GM18870 (cell line): ENCODE data around the gene CBLC.

Experiments
- ATAC-seq: cut with Tn5 transposase; IDR thresholded peaks from one replicate; pipeline ENCODE4 v1.9.1; 2021; ENCODE audit warnings: moderate library complexity; ENCODE audit not compliant: unreplicated experiment

The CBLC gene

DNA sequence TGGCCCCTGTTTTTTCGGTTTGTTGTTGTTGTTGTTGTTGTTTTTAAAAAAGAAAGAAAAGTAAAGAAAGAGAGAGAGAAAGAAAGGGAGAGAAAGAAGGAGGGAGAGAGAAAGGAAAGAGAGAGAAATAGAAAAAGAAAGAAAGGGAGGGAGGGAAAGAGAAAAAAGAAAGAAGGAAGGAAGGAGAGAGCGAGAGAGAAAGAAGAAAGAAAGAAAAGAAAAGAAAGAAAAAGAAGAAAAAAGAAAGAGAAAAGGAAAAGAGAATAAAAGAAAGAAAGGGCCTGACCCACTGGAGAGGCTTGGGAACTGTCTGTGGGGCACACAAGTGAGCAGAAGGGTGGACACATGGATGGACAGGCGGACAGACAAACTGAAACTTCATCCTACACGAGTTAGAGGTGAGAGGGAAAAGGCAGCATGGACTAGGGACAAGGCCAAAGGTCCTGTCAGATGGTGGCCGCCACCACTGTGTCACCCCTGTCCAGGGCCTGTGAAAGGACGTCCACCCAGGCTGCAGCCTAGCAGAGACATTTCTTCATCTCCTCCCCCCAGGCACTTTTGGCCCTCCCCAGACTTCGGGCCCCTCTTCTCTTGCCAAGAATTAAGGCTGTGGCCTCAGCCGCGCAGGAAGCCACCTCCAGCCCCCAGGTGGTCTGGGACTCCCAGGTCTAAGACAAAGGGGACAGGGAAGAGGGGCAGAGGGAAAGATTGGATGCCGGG is 22.1 kb downstream of the CBLC start:
- no peak for ATAC-seq

DNA sequence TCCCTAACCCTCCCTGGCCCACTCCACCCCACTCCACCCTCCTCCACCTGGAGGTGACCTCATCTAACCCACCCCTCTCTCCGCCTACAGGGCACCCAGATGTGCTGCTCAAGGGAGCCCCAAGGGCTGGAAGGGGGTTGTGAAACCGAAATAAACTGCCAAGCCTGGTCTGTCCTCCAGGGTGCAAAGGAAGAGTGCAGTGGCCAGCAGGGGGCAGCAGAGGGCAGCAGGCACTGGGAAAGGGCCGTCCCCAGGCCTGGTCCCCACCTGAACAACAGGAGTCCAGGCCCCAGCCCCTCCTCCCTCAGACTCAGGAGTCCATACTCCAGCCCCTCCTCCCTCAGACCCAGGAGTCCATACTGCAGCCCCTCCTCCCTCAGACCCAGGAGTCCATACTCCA is 22.8 kb downstream of the CBLC start:
- ATAC-seq = no peak

DNA sequence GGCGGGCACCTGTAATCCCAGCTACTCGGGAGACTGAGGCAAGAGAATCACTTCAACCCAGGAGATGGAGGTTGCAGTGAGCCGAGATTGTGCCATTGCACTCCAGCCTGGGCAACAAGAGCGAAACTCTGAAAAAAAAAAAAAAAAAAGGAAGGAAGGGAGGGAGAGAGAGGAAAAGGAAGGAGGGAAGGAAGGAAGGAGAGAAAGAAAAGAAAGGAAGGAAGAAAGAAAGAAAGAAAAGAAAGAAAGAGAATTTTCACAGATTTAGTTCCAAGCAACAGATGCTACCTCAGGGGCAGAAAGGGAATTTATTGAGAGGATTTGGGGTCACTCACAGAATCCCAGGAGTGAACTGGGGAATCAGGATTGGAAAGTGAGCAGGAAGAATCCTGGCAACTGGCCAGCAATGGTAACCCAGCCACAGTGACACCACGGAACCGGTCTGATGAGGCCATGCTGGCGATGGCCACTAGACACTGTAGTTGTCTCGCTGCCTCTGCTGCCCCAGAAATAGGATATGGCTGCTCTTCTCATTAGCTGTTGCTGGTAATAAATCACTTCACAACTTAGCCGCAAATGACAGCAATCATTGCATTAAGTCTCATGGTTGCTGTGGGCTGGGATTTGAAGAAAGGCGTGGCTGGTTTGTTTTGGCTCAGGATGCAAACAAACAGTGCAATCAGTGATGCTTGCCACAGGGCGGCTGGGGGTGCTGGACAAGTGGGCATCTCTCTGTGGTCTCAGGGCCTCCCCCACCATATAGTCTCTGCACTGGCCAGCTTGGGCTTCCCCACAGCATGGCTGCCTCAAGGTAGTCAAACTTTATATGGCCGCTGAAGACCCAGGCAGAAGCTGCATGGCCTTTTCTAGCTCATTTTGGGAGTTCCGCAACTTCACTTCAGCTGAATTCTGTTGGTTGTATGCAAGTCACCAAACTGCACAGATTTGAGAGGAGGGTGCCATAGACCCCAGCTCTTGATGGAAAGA is 26.0 kb downstream of the CBLC start:
- no peak for ATAC-seq

DNA sequence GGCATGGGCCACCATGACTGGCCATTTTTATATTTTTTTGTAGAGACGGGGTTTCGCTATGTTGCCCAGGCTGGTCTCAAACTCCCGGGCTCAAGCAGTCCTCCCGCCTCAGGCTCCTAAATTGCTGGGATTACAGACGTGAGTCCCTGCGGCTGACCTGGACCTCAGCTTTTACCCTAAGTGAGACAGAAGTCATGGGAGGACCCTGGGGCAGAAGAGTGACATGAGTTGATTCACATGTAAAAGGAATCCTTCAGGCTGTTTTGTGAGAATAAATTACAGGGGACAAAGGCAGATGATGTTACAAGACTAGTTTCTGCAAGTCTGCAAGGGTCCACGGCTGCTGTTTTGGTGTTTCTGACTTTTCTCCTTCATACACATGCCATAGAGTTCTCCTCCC is 28.6 kb downstream of the CBLC start:
- ATAC-seq = no peak

DNA sequence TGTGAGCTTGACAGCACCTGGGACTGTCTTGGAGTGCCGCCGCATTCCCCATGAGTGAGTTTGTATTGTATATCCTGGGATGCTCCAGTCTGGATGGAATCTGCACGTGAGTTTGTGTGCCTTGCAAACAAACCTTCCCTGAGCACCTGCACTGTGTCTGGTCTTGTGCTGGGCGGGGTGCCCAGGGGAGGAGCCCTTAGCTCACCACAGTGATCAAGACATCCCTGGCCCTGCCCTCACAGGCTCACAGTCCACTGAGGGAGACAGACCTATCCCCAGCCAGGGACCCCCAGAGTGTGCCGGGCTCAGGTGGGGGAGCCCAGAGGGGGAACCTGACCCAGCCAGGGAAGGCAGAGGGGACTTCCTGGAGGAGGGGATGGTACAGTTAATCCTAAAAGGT is 29.5 kb downstream of the CBLC start:
- ATAC-seq = no peak

DNA sequence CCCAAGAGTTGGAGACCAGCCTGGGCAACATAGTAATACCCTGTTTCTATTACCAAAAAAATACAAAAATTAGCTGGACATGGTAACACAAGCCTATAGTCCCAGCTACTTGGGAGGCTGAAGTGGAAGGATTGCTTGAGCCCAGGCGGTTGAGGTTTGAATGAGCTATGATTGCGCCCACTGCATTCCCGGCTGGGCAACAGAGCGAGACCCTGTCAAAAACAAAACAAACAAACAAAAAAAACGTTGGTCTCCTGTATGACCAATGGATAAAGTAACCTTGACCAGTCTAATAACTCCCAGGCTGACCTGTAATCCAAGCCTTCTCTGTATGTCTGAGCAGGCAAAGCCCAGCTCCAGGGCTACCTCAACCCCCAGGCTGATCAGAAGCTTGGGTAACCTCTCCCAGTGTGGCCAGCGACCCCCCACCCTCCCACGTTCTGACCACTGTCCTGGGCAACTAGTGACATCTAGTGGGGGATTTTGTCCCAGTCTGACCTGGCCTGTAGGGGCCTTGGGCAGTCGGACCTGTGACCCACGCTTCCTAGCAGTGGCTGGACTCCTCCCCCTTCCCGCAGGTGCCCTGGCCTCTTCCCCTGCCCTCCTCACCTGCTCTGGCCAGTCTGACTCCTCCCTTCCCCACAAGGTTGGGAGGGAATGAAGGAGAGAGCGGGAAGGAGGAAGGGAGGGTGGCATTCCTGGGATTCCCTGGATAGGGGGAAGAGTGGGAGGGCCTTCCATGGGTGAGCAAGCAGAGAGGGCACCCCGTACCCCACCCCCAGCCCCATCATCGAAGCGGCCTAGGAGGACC is 30.2 kb downstream of the CBLC start:
- no peak for ATAC-seq

DNA sequence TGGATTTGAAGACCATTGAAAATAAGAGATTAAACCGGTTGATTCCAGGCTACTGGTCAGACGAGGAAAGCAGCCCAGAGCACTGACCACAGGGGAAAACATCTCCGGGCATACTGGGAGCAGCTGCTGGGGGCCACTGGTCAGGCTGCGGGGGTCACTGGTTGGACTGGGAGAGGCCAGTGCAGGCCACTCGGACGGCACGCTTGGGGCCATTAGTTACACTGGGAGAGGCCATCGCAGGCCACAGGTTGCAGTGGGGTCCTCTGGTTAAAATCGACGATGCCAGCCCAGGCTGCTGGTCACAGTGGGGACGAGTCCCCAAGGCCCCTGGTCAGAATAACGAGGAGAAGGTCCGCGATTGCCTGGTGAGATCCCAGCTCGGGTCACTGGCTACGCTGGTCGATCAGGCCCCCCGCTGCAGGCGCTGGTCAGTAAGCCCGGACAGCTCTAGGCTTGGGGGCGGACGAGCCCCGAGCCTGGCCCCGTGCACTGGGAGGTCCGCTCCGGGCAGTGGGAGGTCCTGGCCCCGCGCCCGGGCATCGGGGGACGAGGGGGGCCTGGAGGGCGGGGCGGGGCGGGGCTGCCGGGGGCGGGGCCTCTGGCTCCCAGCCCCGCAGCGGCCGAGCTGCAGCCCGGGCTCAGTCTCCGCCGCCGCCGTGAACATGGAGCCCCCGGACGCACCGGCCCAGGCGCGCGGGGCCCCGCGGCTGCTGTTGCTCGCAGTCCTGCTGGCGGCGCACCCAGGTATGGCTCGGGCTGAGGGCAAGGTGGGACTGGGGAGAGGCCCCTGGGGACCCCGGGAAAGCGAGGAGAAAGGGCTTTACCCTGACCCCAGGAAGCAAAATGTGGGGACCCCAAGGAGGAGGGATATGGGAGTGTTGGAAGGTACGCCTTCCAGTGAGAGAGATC is 31.0 kb downstream of the CBLC start, which contains the start of gene BCAM:
Gene BCAM, plus strand, starts transcription at position 641 of the 909 bp plus-strand sequence. Its CDS starts 22 bp downstream, at position 663.
- ATAC-seq = no peak

DNA sequence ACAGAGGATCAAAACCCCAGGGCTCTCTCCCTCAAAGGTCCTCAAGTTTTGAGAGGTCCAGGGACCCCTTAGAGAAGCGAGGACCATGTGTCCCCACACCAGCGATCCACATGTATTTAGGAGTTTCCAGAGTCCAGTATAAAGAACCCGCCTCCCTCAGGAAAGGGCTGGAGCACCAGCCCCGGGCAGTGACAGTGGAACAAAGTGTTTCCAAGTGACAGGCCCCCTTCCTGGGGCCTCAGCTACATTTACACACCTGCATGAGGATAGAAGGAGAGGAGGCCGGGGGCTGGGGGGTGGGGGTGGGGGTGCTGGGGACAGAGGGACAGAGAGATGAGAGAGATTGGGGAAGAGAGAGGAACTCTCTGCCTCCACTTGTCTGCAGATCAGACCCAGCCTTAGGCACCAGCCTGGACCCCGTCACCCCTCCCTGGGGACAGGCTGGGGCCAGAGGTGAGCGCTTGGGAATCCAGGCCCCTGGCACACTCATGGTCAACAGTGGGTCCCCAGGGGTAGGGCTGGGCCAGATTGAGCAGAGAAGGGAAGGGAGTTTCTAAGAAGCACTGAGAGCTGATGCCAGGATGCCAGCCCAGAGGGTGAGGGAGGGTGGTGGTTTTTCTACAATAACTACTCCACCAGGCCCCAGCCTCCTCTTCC is 32.0 kb downstream of the CBLC start:
- ATAC-seq = no peak

DNA sequence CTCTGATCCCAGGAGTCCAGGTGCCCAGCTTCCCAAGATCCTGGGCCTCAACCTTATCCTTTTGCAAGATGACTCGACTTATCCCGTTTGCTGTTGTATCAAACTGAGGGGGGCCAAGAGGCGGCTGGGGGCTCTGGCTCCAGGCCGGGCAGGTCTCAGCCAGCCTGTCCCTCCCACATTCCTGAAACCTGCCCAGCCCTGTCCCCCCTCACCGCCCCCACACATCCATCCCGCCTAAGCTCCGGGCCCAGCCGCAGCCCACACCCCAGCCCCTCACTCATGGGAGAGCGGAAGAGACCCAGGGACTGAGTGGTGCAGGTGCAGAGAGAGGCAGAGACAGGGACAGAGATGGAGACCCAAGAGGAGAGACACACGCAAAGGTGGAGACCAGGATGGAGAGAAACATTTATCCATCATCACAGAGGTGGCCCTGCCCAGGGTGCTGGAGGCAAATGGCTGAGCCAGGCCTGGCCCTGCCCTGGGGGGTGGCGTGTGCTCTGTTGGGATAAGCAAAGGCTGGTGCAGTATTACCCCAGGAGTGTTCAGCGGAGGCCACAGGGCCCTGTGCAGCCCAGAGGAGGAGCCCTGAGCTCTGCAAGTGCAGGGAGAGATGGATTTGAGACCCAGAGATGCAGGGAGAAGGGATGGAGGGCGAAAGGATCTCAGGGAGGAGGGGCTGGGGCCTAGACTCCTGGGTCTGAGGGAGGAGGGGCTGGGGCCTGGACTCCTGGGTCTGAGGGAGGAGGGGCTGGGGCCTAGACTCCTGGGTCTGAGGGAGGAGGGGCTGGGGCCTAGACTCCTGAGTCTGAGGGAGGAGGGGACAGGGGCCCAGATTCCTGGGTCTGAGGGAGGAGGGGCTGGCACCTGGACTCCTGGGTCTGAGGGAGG is 32.8 kb downstream of the CBLC start:
- ATAC-seq = no peak

DNA sequence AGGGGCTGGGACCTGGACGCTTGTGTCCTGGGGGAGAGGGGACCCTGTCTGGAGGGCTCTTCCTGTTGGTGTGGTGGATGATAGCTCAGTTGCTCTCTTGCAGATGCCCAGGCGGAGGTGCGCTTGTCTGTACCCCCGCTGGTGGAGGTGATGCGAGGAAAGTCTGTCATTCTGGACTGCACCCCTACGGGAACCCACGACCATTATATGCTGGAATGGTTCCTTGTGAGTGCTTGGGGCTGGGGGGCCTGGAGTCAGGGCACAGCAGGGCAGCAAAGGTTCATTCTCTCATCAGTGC is 33.4 kb downstream of the CBLC start:
- no peak for ATAC-seq

DNA sequence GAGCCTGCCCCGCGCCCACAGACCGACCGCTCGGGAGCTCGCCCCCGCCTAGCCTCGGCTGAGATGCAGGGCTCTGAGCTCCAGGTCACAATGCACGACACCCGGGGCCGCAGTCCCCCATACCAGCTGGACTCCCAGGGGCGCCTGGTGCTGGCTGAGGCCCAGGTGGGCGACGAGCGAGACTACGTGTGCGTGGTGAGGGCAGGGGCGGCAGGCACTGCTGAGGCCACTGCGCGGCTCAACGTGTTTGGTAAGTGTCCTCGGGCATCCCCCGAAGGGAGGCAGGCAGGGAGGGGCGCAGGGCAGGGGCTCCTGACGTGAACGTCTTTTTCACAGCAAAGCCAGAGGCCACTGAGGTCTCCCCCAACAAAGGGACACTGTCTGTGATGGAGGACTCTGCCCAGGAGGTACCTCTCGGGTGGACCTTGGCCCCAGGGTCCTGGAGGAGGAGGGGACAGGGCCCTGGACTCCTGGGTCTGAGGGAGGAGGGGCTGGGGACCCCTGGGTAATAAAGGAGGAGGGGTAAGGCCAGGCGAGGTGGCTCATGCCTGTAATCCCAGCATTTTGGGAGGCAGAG is 34.5 kb downstream of the CBLC start:
- no peak for ATAC-seq

DNA sequence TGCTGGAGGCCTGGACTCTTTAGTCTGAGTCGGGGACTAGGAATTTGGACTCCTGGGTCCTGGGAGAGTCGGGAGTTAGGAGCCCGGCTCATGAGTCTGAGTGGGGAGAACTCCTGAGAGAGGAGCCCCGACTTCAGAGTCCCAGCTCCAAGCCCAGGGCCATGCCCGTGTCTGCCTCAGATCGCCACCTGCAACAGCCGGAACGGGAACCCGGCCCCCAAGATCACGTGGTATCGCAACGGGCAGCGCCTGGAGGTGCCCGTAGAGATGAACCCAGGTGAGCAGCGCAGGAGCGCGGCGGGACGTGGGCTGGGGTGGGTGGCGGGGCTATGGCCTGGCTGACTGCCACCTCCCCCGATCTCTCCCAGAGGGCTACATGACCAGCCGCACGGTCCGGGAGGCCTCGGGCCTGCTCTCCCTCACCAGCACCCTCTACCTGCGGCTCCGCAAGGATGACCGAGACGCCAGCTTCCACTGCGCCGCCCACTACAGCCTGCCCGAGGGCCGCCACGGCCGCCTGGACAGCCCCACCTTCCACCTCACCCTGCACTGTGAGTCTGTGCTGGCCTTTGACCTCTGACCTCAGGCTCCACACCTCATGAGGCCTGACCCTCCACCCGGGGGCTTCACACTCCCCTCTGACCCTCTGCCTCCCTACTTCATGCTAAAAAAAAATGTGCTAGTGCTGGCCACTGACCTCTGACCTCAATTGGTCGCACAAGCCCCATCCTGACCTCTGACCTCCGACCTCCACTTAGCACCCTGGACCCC is 35.6 kb downstream of the CBLC start:
- no peak for ATAC-seq

DNA sequence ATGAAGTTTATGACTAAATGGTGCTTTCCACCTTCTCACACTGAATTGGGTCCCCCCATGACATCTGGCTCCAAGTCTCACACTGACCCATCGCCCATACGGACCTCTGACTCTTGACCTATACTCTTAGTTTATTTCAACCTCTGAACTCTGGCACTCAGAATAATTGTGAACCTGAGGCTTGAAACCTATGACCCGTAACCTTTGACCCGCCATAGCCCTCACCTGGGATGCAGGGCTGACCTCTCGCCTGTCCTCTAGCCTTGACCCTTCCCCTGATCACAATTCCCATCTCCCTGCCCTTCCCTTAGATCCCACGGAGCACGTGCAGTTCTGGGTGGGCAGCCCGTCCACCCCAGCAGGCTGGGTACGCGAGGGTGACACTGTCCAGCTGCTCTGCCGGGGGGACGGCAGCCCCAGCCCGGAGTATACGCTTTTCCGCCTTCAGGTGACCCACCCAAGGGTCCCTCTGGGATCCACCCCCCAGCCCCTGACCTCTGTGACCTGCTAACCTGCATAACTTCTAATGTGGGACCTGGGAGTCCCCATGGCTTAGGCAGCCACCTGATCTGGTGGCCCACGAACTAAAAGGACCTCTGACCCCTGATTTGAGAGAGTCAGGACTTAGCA is 36.3 kb downstream of the CBLC start:
- ATAC-seq = no peak

DNA sequence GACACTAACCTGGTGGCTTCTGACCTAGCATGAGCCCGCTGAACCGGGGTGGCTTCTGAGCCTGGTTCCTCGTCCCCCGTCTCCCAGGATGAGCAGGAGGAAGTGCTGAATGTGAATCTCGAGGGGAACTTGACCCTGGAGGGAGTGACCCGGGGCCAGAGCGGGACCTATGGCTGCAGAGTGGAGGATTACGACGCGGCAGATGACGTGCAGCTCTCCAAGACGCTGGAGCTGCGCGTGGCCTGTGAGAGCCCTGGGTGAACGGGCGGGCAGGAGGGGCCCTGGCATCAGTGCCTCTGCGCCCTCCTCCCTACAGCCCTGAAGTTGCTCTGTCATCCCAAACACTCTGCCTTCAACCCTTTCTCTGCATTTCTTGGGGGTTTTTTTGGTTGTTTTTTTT is 36.8 kb downstream of the CBLC start:
- no peak for ATAC-seq

DNA sequence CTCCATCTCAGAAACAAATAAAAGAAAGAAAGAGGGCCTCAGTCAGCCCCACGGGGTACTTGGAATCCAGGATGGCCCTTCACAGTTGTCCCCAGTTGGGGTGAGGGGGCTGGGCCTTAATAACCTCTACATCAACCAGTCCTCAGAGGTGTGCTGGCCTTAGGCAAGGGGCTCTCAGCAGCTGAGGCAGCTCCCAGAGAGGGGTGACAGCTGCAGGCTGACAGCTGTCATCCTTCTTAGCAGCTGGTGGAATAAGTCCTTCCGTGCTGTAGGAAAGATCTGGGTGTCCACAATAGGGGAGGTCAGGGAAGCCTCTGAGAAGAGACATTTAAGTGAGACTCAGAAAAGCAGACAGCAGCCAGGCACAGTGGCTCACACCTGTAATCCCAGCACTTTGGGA is 38.6 kb downstream of the CBLC start:
- ATAC-seq = no peak

DNA sequence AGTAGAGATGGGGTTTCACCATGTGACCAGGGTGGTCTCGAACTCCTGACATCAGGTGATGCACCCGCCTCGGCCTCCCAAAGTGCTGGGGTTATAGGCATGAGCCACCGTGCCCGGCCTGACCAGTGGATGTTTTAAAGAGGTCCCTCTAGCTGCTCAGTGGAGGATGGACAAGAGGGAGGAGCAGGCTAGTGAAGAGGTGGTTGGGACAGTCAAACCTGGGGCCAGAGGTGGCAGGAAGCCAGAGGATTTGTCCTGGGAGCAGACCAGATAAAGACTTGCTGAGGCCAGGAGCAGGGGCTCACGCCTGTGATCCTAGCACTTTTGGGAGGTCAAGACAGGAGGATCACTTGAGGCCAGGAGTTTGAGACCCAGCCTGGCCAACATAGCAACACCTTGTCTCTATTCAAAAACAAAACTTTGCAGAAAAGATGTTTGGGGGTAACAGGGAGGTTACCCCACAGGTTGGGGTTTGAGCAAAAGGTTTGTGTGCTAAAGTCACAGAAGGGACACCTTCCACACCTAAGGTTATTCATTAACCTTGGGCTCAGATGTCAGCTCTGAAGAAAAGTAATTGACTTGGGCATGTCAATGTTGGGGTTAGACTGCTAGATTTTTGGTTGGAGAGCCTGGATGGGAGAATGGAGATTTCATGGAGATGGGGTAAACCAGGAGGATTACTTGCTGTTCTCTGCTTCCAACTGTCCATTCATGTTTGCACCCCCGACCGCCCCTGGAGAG is 40.2 kb downstream of the CBLC start:
- no peak for ATAC-seq
